Measurements from ENCODE around the gene PSMB10. TPM values are rescaled to one million over a fixed set of nuclear protein-coding genes. Genes with fewer than 3 reads are reported as not detected.

PSMB10 gene
- total and polyA plus RNA-seq, 2 of the 8 experiments (the other 6 are each of a cell fraction or from before 2014, with no cell fraction given), result 32.1 to 61.9 TPM

GRCh38 chr16:67979955-67980678, 43.5 kb upstream of the PSMB10 start, which contains the start of gene DPEP3 (continued):
- TF ChIP-seq RFX5 (IDR thresholded peaks at IDR 0.05; ENCODE audit: borderline replicate concordance, low read depth, low read length), result no peak

All from H1 (cell line).